ENCODE results near the gene NOP56.

The NOP56 gene

GRCh38 chr20:2651772-2652723, at the start of gene NOP56:
Gene NOP56 (plus strand): TSS chr20:2652632. CDS start chr20:2652661, 29 bp downstream.
- no peak for TF ChIP-seq ZNF274 (IDR thresholded peaks at IDR 0.05; ENCODE audit: low read depth, low read length)

DNA sequence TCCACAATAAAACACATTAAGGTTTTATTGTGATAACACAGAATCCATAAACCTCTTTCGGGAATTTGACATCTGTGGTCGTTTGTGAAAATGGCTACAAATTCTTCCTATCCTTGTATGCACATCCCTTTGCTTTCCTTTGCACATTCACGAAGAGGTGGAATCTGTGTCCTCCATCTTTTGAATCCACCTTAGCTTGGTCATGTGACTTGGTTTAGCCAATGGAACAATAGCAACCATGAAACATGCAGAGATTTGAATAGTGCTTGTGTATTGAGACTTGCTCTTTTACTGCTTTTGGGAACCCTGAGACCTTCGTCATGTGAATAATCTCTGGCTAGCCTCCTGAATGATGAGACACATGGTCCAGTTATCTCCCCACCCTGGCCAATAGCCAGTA, 49.7 kb upstream of the NOP56 start:
- no peak for TF ChIP-seq ZNF274 (IDR thresholded peaks at IDR 0.05; ENCODE audit: low read depth, low read length)
- H3K4me3 ChIP-seq (ENCODE audit: low read length): no peak overlapping the region

More at GRCh38 chr20:2651772-2652723, at the start of gene NOP56:
- peak within 1 kb of the TSS; percentile 94 for H3K4me3 ChIP-seq (ENCODE audit: low read length)

DNA sequence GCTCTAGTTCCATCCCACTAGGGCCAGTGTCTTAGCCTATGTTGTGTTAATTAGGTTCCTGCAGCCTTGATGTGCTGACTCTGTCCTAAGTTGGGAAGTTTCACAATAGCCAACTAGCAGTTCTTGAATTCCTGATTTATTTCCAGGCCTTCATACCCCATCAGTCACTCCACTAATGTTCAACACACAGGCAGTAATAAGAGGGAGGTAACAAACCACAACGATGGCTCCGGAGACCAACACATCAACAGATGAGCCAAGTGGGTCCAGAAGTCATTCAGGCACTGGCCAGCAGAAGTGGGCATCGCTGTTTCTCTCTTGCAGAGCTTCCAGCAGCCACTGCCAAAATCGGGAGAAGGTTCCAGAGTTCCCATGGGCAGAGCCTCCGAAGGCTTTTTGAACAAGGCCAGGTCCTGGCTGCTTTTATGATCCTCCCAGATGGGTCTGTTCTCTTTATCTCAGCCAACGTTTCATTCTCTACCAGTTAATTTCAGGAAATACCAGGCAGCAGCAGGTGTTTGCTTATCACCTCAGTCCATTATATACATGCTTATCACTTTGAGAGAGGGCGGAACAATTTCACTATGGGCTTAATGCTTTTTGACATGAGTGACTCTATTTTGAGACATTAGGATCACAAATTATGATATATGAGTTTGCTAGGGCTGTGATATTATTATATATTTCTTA, 48.5 kb upstream of the NOP56 start:
- H3K4me3 ChIP-seq (ENCODE audit: low read length): no peak overlapping the region
- no peak for TF ChIP-seq ZNF274 (IDR thresholded peaks at IDR 0.05; ENCODE audit: low read depth, low read length)

- no peak for TF ChIP-seq ZNF274 (IDR thresholded peaks at IDR 0.05; ENCODE audit: low read depth, low read length)
- no peak overlapping the region for H3K4me3 ChIP-seq (ENCODE audit: low read length)
These were observed 48.0 kb upstream of the NOP56 start for GRCh38 chr20:2604506-2604835.

GRCh38 chr20:2606507-2607006, 45.9 kb upstream of the NOP56 start:
- no peak overlapping the region for H3K4me3 ChIP-seq (ENCODE audit: low read length)
- no peak for TF ChIP-seq ZNF274 (IDR thresholded peaks at IDR 0.05; ENCODE audit: low read depth, low read length)

DNA sequence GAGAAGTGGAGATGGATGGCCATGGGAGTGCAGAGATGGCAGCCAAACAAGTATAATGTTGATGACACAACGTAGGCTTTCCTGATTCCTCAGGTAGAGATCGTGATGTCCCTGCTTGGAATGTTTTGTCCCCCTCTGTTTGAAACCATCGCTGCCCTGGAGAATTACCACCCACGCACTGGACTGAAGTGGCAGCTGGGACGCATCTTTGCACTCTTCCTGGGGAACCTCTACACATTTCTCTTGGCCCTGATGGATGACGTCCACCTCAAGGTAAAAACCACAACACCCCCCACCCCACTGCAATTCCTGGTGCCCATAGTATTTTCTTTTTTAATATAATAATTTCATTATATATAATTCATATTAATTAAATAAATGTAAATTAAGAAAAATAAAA, 42.1 kb upstream of the NOP56 start:
- no peak overlapping the region for H3K4me3 ChIP-seq (ENCODE audit: low read length)
- no peak for TF ChIP-seq ZNF274 (IDR thresholded peaks at IDR 0.05; ENCODE audit: low read depth, low read length)

- TF ChIP-seq ZNF274 (IDR thresholded peaks at IDR 0.05; ENCODE audit: low read depth, low read length): no peak
- H3K4me3 ChIP-seq (ENCODE audit: low read length): no peak overlapping the region
These were observed 41.3 kb upstream of the NOP56 start for GRCh38 chr20:2610941-2611720.

GRCh38 chr20:2612073-2612472, 40.4 kb upstream of the NOP56 start:
- no peak for TF ChIP-seq ZNF274 (IDR thresholded peaks at IDR 0.05; ENCODE audit: low read depth, low read length)
- no peak overlapping the region for H3K4me3 ChIP-seq (ENCODE audit: low read length)

GRCh38 chr20:2616634-2617033, 35.8 kb upstream of the NOP56 start:
- no peak for TF ChIP-seq ZNF274 (IDR thresholded peaks at IDR 0.05; ENCODE audit: low read depth, low read length)

GRCh38 chr20:2617099-2617714, 35.2 kb upstream of the NOP56 start:
- TF ChIP-seq ZNF274 (IDR thresholded peaks at IDR 0.05; ENCODE audit: low read depth, low read length): no peak
- H3K4me3 ChIP-seq (ENCODE audit: low read length): no peak overlapping the region

More at GRCh38 chr20:2616634-2617033, 35.8 kb upstream of the NOP56 start:
- H3K4me3 ChIP-seq (ENCODE audit: low read length): no peak overlapping the region

- H3K4me3 ChIP-seq (ENCODE audit: low read length): no peak overlapping the region
- TF ChIP-seq ZNF274 (IDR thresholded peaks at IDR 0.05; ENCODE audit: low read depth, low read length): no peak
These were observed 33.6 kb upstream of the NOP56 start for GRCh38 chr20:2618815-2619214.

- no peak for TF ChIP-seq ZNF274 (IDR thresholded peaks at IDR 0.05; ENCODE audit: low read depth, low read length)
- H3K4me3 ChIP-seq (ENCODE audit: low read length): no peak overlapping the region
These were observed 33.1 kb upstream of the NOP56 start for GRCh38 chr20:2619337-2619736.

DNA sequence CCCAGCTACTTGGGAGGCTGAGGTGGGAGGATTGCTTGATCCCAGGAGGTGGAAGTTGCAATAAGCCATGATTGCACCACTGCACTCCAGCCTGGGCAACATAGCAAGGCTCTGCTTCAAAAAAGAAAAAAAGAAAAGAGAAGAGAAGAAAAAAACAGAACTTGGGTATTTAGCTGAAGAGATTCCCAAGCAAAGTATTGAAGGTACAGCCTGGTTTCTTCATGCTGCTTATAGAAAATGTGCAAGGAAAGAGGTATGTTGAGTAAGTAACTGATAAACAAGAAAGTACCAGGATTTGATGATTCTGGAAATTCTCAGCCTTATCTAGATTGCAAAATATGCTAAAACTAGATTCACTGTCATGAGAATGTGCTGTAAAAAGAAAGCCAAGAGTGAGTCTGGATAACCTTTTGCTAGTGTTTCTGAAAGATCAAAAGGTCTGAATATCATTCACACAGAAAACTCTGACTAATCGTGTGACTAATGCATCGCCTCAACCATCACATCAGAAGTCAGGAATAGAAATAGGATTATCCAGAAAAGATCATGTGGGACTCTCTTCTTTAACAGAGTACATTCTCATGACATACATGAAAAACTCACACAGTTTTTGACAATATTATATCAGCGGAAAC, 32.4 kb upstream of the NOP56 start:
- no peak for TF ChIP-seq ZNF274 (IDR thresholded peaks at IDR 0.05; ENCODE audit: low read depth, low read length)
- H3K4me3 ChIP-seq (ENCODE audit: low read length): no peak overlapping the region

All from GM08714 (cell line).